ENCODE measurements around the gene CCM2.
"Not testable (repeated sequence)": the region's sequence is repeated elsewhere in the genome, so short reads cannot be mapped to it uniquely, and the experiment has no call there.

Gene CCM2

GRCh38 chr7:44990109-44991023, 9.6 kb upstream of the CCM2 start:
- Histone ChIP-seq H3K27me3 (ENCODE audit: control insufficient read depth in 1 of 2, insufficient read depth in 2 of 2, low read length in 2 of 2) (no peaks in the 10 kb centered on the region), H3K9ac (ENCODE audit: low read depth in 1 of 2, low read length in 2 of 2) (no peak overlapping the region), H3K4me1 (ENCODE audit: control insufficient read depth in 1 of 2, insufficient read depth in 2 of 2, low read length in 2 of 2) (peaks cover 6 to 11% of the 10 kb centered on the region in 2 donors), H3K27ac (ENCODE audit: low read depth, low read length) (no peak overlapping the region), H3K36me3 (ENCODE audit: control insufficient read depth in 1 of 2, insufficient read depth in 2 of 2, low read length in 2 of 2) (peaks cover 0 to under 1% of the 10 kb centered on the region in 2 donors), H3K4me3 (ENCODE audit: low read depth in 1 of 2, low read length in 2 of 2) (no peak overlapping the region), H3K9me3 (ENCODE audit: control insufficient read depth in 1 of 2, low read length in 2 of 2) (no peaks in the 10 kb centered on the region)

DNA sequence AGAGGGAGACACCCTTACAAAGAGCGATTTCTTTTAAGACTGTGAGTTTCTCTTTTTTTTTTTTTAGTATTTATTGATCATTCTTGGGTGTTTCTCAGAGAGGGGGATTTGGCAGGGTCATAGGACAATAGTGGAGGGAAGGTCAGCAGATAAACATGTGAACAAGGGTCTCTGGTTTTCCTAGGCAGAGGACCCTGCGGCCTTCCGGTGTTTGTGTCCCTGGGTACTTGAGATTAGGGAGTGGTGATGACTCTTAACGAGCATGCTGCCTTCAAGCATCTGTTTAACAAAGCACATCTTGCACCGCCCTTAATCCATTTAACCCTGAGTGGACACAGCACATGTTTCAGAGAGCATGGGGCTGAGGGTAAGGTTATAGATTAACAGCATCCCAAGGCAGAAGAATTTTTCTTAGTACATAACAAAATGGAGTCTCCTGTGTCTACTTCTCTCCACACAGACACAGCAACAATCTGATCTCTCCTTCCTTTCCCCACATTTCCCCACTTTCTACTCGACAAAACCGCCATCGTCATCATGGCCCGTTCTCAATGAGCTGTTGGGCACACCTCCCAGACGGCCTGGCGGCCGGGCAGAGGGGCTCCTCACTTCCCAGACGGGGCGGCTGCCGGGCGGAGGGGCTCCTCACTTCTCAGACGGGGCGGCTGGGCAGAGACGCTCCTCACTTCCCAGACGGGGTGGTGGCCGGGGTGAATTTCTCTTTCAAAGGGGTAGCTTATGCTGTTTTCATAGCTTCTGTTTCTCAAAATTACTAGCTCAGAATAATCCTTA, 7.8 kb upstream of the CCM2 start:
- not testable (repeated sequence) for H3K27ac ChIP-seq (ENCODE audit: low read depth, low read length); H3K4me3 ChIP-seq (ENCODE audit: low read depth in 1 of 2, low read length in 2 of 2); H3K36me3 ChIP-seq (ENCODE audit: control insufficient read depth in 1 of 2, insufficient read depth in 2 of 2, low read length in 2 of 2); H3K9me3 ChIP-seq (ENCODE audit: control insufficient read depth in 1 of 2, low read length in 2 of 2); H3K27me3 ChIP-seq (ENCODE audit: control insufficient read depth in 1 of 2, insufficient read depth in 2 of 2, low read length in 2 of 2); H3K4me1 ChIP-seq (ENCODE audit: control insufficient read depth in 1 of 2, insufficient read depth in 2 of 2, low read length in 2 of 2); H3K9ac ChIP-seq (ENCODE audit: low read depth in 1 of 2, low read length in 2 of 2)

- H3K27me3 ChIP-seq (ENCODE audit: control insufficient read depth in 1 of 2, insufficient read depth in 2 of 2, low read length in 2 of 2): no peaks in the 10 kb centered on the region
- no peaks in the 10 kb centered on the region for H3K9me3 ChIP-seq (ENCODE audit: control insufficient read depth in 1 of 2, low read length in 2 of 2)
- H3K36me3 ChIP-seq (ENCODE audit: control insufficient read depth in 1 of 2, insufficient read depth in 2 of 2, low read length in 2 of 2): no peaks in the 10 kb centered on the region
- no peak overlapping the region for H3K9ac ChIP-seq (ENCODE audit: low read depth in 1 of 2, low read length in 2 of 2)
- peaks cover 4 to 7% of the 10 kb centered on the region in 2 donors for H3K4me1 ChIP-seq (ENCODE audit: control insufficient read depth in 1 of 2, insufficient read depth in 2 of 2, low read length in 2 of 2)
- no peak overlapping the region for H3K4me3 ChIP-seq (ENCODE audit: low read depth in 1 of 2, low read length in 2 of 2)
- no peak overlapping the region for H3K27ac ChIP-seq (ENCODE audit: low read depth, low read length)
Measured at GRCh38 chr7:44994877-44995554, 5.0 kb upstream of the CCM2 start.

DNA sequence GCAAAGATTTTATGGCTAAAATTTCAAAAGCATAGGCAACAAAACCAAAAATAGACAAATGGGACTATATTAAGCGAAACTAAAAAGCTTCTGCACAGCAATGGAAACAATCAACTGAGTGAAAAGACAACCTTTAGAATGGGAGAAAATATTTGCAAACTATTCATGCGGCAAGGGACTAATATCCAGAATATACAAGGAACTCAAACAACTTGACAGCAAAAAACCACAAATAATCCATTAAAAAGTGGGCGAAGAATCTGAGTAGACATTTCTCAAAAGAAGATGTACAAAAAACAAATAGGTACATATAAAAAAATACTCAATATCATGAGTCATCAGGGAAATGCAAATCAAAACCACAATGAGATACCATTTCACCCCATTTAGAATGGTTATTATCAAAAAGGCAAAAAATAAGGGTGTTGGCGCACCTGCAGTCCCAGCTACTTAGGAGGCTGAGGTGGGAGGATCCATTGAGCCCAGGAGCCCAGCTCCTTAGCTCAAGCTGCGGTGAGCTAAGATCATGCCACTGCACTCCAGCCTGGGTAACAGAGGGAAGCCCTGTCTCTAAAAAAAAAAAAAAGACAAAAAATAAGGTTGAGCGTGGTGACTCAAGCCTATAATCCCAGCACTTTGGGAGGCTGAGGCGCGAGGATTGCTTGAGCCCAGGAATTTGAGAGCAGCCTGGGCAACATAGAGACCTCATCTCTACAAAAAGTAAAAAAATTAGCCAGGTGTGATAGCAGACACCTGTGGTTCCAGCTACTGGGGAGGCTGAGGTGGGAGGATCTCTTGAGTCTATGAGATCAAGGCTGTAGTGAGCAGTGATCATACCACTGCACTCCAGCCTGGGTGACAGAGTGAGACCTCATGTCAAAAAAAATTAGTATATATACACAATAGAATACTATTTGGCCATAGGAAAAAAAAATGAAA, 4.2 kb upstream of the CCM2 start:
- H3K9ac ChIP-seq (ENCODE audit: low read depth in 1 of 2, low read length in 2 of 2): no peak overlapping the region
- H3K9me3 ChIP-seq (ENCODE audit: control insufficient read depth in 1 of 2, low read length in 2 of 2): no peaks in the 10 kb centered on the region
- H3K27ac ChIP-seq (ENCODE audit: low read depth, low read length): no peak overlapping the region
- H3K4me3 ChIP-seq (ENCODE audit: low read depth in 1 of 2, low read length in 2 of 2): no peak overlapping the region
- H3K36me3 ChIP-seq (ENCODE audit: control insufficient read depth in 1 of 2, insufficient read depth in 2 of 2, low read length in 2 of 2): no peaks in the 10 kb centered on the region
- peaks cover 6 to 8% of the 10 kb centered on the region in 2 donors for H3K4me1 ChIP-seq (ENCODE audit: control insufficient read depth in 1 of 2, insufficient read depth in 2 of 2, low read length in 2 of 2)
- no peaks in the 10 kb centered on the region for H3K27me3 ChIP-seq (ENCODE audit: control insufficient read depth in 1 of 2, insufficient read depth in 2 of 2, low read length in 2 of 2)

- no peaks in the 10 kb centered on the region for H3K36me3 ChIP-seq (ENCODE audit: control insufficient read depth in 1 of 2, insufficient read depth in 2 of 2, low read length in 2 of 2)
- no peak overlapping the region for H3K9ac ChIP-seq (ENCODE audit: low read depth in 1 of 2, low read length in 2 of 2)
- no peak overlapping the region for H3K4me3 ChIP-seq (ENCODE audit: low read depth in 1 of 2, low read length in 2 of 2)
- H3K27ac ChIP-seq (ENCODE audit: low read depth, low read length): no peak overlapping the region
- H3K4me1 ChIP-seq (ENCODE audit: control insufficient read depth in 1 of 2, insufficient read depth in 2 of 2, low read length in 2 of 2): peaks cover 17 to 20% of the 10 kb centered on the region in 2 donors
- no peaks in the 10 kb centered on the region for H3K27me3 ChIP-seq (ENCODE audit: control insufficient read depth in 1 of 2, insufficient read depth in 2 of 2, low read length in 2 of 2)
- no peaks in the 10 kb centered on the region for H3K9me3 ChIP-seq (ENCODE audit: control insufficient read depth in 1 of 2, low read length in 2 of 2)
Measured at GRCh38 chr7:44998153-44998871, 1.7 kb upstream of the CCM2 start.

DNA sequence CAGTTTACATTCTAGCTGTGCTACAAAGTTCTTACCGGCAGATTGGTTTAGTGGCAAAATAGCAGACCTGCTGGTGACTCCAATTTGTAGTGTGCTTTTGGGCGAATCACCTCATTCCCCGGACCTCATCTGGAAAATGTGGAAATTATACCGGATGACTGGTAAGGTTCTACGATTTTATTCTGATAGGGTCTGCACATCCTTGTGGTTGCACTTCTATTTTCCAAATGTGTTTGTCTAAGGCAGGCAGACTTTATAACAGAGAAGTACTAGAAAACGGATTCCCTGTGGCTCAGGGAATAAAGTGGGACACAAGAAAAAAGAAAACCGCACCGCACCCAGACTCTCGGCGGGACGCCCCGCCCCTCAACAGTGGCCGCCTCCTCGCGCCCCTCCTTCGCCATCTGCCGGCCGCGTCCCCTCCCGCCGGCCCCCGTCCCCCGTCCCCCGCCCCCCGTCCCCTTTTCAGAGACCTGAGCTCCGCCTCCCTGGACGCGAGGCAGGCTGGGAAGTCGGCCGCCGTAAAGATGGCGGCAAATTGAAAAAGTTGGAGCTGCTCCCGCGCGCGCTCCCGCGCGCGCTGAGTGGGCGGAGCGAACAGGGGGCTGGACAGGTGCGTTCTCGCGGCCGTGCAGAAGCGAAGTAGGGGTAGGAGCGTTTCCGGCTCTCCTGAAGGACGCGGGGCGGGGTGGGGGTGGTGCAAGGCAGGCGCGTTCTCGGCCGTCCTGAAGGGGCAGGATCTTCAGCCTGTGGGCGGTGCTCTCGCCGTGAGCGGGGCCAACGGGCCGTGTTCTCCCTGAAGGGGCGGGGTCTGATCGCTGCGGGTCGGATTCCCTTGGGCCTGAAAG, 532 bp upstream of the CCM2 start:
- Histone ChIP-seq H3K36me3 (ENCODE audit: control insufficient read depth in 1 of 2, insufficient read depth in 2 of 2, low read length in 2 of 2) (no peaks in the 10 kb centered on the region), H3K27me3 (ENCODE audit: control insufficient read depth in 1 of 2, insufficient read depth in 2 of 2, low read length in 2 of 2) (no peaks in the 10 kb centered on the region), H3K4me3 (ENCODE audit: low read depth in 1 of 2, low read length in 2 of 2) (peak overlapping the region; percentile 90 to 96), H3K27ac (ENCODE audit: low read depth, low read length) (peak overlapping the region; percentile 70), H3K4me1 (ENCODE audit: control insufficient read depth in 1 of 2, insufficient read depth in 2 of 2, low read length in 2 of 2) (peaks cover 17 to 20% of the 10 kb centered on the region in 2 donors), H3K9me3 (ENCODE audit: control insufficient read depth in 1 of 2, low read length in 2 of 2) (no peaks in the 10 kb centered on the region), H3K9ac (ENCODE audit: low read depth in 1 of 2, low read length in 2 of 2) (peak overlapping the region; percentile 68 to 81)

GRCh38 chr7:45001138-45001694, 1.2 kb downstream of the CCM2 start:
- Histone ChIP-seq H3K4me1 (ENCODE audit: control insufficient read depth in 1 of 2, insufficient read depth in 2 of 2, low read length in 2 of 2) (peaks cover 17 to 20% of the 10 kb centered on the region in 2 donors), H3K9me3 (ENCODE audit: control insufficient read depth in 1 of 2, low read length in 2 of 2) (no peaks in the 10 kb centered on the region), H3K4me3 (ENCODE audit: low read depth in 1 of 2, low read length in 2 of 2) (peak overlapping the region; percentile 89 to 98), H3K27me3 (ENCODE audit: control insufficient read depth in 1 of 2, insufficient read depth in 2 of 2, low read length in 2 of 2) (no peaks in the 10 kb centered on the region), H3K9ac (ENCODE audit: low read depth in 1 of 2, low read length in 2 of 2) (peak overlapping the region; percentile 87 to 90), H3K36me3 (ENCODE audit: control insufficient read depth in 1 of 2, insufficient read depth in 2 of 2, low read length in 2 of 2) (peaks cover 0 to 3% of the 10 kb centered on the region in 2 donors), H3K27ac (ENCODE audit: low read depth, low read length) (no peak overlapping the region)

- H3K9ac ChIP-seq (ENCODE audit: low read depth in 1 of 2, low read length in 2 of 2): no peak overlapping the region
- H3K36me3 ChIP-seq (ENCODE audit: control insufficient read depth in 1 of 2, insufficient read depth in 2 of 2, low read length in 2 of 2): peaks cover 0 to 3% of the 10 kb centered on the region in 2 donors
- H3K4me1 ChIP-seq (ENCODE audit: control insufficient read depth in 1 of 2, insufficient read depth in 2 of 2, low read length in 2 of 2): peaks cover 17 to 20% of the 10 kb centered on the region in 2 donors
- H3K27me3 ChIP-seq (ENCODE audit: control insufficient read depth in 1 of 2, insufficient read depth in 2 of 2, low read length in 2 of 2): no peaks in the 10 kb centered on the region
- H3K27ac ChIP-seq (ENCODE audit: low read depth, low read length): no peak overlapping the region
- peak overlapping the region; percentile 89 to 98 for H3K4me3 ChIP-seq (ENCODE audit: low read depth in 1 of 2, low read length in 2 of 2)
- H3K9me3 ChIP-seq (ENCODE audit: control insufficient read depth in 1 of 2, low read length in 2 of 2): no peaks in the 10 kb centered on the region
Measured at GRCh38 chr7:45001826-45002225, 1.8 kb downstream of the CCM2 start.

Data from duodenal mucosa (tissue), 2 donors.